Choroid plexus epithelial cell (primary cell): Measurements from ENCODE around the gene CAND2.
A peak's percentile ranks its signal among the peaks of the same experiment; 100 is the strongest.

Experiments used
- DNase-seq: peaks from one replicate; pipeline ENCODE4 v3.0.0-alpha.2; 2010; ENCODE audit warnings: low read depth
- H3K4me3 ChIP-seq: 2 replicates; pipeline ENCODE4 v1.5.1; 2011; ENCODE audit warnings: low read depth, mild to moderate bottlenecking, control low read depth, low read length, moderate library complexity
- TF ChIP-seq, protein P1 (sequence below): conservative IDR thresholded peaks from 2 replicates; pipeline ENCODE4 v1.5.1; 2011; ENCODE audit warnings: low read depth, mild to moderate bottlenecking, control low read depth, inconsistent platforms, low read length, moderate library complexity

CAND2 gene

DNA sequence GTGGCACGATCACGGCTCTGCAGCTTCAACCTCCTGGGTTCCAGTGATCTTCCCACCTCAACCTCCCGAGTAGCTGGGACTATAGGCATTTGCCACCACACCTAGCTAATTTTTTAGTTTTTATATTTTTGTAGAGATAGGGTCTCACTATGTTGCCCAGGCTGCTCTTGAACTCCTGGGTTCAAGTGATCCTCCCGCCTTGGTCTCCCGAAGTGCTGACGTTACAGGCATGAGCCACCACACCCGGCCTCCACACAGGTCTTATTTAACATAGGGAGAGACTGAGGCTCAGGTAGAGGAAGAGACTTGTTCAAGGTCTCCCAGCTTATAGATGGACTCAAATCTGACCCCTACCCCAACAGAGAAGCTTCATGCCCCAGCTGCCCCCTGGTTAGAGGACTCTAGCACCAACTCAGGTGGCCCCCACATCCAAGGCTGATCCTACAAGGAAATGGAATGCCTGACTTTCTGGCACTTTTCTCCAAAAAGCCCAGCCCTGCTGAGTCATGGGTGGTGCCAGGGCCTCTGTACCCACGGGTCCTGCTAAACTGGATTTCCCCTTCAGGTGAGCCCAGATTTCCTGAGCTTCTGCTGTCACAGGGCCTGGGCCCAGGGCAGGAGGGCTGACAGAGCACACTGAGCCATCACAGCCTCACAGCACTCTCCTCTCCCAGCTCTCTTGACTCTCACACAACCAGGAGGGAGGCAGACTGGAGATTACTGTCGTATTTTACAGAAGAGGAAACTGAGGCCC, 43.0 kb upstream of the CAND2 start:
- TF ChIP-seq, protein P1, sequence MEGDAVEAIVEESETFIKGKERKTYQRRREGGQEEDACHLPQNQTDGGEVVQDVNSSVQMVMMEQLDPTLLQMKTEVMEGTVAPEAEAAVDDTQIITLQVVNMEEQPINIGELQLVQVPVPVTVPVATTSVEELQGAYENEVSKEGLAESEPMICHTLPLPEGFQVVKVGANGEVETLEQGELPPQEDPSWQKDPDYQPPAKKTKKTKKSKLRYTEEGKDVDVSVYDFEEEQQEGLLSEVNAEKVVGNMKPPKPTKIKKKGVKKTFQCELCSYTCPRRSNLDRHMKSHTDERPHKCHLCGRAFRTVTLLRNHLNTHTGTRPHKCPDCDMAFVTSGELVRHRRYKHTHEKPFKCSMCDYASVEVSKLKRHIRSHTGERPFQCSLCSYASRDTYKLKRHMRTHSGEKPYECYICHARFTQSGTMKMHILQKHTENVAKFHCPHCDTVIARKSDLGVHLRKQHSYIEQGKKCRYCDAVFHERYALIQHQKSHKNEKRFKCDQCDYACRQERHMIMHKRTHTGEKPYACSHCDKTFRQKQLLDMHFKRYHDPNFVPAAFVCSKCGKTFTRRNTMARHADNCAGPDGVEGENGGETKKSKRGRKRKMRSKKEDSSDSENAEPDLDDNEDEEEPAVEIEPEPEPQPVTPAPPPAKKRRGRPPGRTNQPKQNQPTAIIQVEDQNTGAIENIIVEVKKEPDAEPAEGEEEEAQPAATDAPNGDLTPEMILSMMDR = no peak
- H3K4me3 ChIP-seq = no peak overlapping the region
- no peak for DNase-seq

DNA sequence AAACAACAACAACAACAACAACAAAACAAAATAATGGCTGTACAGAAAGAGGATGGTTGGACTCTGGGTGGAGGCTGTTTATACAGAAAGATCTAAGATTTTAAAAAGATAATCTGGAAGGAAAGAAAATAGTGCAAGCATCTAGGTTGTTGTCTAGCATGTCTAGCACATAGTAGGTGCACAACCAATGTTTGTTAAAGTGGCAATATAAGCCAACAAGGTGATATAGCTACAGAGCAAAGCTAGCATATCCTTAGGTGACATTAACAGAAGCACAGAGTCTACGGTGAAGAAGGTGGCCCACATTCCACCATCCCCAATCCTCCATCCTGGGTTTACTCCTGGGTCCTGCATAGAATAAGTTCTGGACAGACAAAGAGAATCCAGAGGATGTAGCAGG, 42.2 kb upstream of the CAND2 start:
- no peak for DNase-seq
- TF ChIP-seq, protein P1 = no peak
- no peak overlapping the region for H3K4me3 ChIP-seq

DNA sequence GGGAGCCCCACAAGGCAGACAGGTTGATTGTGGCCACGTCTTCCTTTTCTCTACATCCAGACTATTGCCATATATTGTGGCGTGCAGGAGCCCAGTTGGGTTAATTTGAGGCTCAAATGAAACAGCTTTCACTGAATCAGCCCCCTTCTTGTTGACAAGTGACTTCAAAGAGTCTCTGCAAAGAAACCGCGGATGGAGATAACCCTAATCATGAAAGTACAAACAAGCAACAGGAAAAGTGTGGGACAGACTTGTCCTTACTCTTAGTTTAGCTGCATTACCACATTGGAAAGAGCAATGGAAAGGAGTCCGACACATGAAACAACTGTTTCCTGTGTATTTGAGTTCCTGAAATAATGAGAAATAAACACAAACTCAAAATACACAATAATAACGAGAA, 40.7 kb upstream of the CAND2 start:
- no peak for DNase-seq
- no peak overlapping the region for H3K4me3 ChIP-seq
- TF ChIP-seq, protein P1 = no peak

DNA sequence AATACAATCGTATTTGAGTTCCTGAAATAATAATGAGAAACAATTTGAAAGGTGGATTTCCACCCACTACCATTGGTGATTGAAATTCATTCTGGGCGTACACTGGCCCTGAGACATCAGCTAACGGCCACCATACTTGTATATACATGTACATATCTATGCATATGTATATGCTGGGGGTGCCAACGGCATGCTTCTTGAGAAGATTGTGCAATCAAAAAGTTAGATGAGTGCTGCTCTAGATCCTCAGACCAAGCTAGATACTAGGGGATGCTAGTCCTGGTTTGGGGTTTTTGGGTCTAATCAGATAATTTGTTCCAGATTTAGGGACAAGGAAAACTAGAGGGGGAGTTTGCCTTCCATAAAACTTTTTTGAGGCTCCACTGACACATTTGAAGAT, 40.3 kb upstream of the CAND2 start:
- DNase-seq = no peak
- H3K4me3 ChIP-seq = no peak overlapping the region
- TF ChIP-seq, protein P1 = no peak

DNA sequence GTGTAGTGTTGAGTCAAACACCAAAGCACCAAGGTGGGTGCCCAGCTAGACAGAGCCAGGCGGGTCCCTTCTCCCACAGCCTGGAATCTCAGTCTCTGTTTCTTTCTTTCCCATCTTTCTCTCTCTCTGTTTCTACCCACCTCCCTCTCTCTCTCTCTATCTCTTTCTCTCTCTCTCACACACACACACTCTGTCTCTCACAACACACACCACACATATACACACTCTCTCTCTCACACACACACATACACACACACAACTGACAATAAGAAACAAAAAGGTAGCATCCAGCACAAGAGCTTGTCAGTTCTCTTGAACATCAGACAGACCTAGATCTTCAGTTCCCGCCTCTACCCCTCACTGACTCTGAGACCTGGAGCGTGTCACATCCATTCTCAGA, 39.8 kb upstream of the CAND2 start:
- no peak for DNase-seq
- H3K4me3 ChIP-seq = no peak overlapping the region
- TF ChIP-seq, protein P1 = no peak

DNA sequence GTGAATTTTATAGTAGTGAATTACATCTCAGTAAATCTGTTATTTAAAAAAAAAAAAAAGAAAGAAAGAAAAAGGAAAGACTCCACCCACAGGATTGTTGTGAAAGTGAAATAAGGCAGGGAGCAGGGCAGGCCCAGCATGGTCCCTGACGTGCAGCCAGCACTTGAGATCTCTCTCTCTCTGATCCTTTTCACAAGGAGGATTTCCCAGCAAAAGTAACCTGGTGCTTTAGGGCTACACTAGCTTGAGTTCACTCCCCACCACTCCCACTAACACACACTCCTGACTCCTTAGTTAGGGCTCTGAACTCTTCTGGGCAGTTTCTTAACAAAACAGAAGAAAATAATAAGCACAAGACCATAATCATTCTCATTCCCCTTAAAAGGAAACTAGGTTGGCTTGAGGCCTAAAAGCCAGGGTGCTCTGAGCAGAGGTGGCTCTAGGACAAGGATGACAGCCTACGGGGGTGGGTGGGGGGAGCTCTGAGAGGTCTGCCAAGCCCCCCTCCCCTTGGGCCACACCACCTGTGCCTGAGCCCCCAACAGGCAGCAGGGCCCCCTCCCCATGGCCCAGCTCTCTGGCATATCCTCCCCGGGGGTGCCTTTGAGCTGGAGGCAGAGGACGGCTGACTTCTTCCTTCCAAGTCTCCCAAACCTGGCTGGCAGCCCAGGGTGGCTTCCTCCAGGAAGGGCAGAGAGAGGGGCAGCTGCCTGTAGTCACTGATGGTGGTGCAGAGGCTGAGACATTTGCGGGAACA, 38.3 kb upstream of the CAND2 start:
- no peak overlapping the region for H3K4me3 ChIP-seq
- peak; percentile 93 for DNase-seq

More for the DNA sequence above, 38.3 kb upstream of the CAND2 start:
- TF ChIP-seq, protein P1 = no peak
